ENCODE measurements around the gene BLOC1S3.
A peak's percentile ranks its signal among the peaks of the same experiment; 100 is the strongest.

BLOC1S3 gene

DNA sequence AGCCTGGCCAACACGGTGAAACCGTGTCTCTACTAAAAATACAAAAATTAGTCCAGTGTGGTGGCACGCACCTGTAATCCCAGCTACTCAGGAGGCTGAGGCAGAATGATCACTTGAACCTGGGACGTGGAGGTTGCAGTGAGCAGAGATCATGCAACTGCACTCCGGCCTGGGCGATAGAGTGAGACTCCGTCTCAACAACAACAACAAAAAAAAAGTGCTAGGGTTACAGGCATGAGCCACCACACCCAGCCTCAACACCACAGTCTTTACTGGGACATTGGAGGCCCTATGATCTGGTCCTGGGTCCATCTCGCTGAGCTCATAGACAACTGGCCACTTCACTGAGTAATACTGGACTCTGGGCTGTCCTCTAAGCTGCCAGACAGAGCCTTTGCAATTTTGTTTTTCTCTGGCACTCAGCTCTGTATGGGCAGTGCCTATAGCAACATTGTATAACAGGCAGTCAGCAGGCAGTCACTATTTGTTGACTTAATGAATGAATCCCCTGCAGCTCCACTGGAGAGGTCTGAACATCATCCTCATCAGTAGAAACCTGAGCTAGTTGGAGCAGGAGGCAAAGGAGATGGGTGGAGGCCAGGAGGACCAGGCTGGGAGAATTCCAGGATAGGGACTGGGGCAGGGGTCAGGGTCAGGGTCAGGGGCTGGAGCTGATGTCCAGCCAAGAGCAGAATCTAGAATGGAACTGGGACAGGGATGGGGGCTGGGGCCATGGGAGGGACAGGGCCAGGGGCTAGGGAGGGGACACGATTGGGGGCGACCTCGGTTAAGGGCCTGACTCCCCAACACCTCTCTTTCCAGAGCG lies 8.1 kb downstream of the BLOC1S3 start:
- Histone ChIP-seq H3K36me3 (ENCODE audit: control insufficient read depth, low read length) (peaks cover under 1% of the 10 kb centered on the region), H3K4me1 (ENCODE audit: control insufficient read depth, low read length) (peaks cover 3% of the 10 kb centered on the region; the same call in 1 of the 2 replicates), H3K27ac (ENCODE audit: low read depth, low read length) (no peak overlapping the region), H3K4me3 (ENCODE audit: low read length) (no peak overlapping the region), H4K20me1 (ENCODE audit: control insufficient read depth, insufficient read depth, low read depth, low read length) (no peaks in the 10 kb centered on the region), H3F3A (ENCODE audit: control insufficient read depth, insufficient read depth) (no peaks in the 10 kb centered on the region), H3K4me2 (ENCODE audit: low read length) (no peak overlapping the region), H3K27me3 (ENCODE audit: control insufficient read depth, low read length) (no peaks in the 10 kb centered on the region), H3K79me2 (ENCODE audit: control insufficient read depth, low read length) (peaks cover under 1% of the 10 kb centered on the region), H3K9me3 (ENCODE audit: control insufficient read depth, insufficient read depth, low read length) (no peaks in the 10 kb centered on the region), H3K9me2 (replicated peaks; ENCODE audit: control insufficient read depth, low read length) (no peaks in the 10 kb centered on the region)
- TF ChIP-seq EZH2phosphoT487 (IDR thresholded peaks at IDR 0.05; ENCODE audit: borderline replicate concordance, low read length): no peak
- TF ChIP-seq, protein P1, sequence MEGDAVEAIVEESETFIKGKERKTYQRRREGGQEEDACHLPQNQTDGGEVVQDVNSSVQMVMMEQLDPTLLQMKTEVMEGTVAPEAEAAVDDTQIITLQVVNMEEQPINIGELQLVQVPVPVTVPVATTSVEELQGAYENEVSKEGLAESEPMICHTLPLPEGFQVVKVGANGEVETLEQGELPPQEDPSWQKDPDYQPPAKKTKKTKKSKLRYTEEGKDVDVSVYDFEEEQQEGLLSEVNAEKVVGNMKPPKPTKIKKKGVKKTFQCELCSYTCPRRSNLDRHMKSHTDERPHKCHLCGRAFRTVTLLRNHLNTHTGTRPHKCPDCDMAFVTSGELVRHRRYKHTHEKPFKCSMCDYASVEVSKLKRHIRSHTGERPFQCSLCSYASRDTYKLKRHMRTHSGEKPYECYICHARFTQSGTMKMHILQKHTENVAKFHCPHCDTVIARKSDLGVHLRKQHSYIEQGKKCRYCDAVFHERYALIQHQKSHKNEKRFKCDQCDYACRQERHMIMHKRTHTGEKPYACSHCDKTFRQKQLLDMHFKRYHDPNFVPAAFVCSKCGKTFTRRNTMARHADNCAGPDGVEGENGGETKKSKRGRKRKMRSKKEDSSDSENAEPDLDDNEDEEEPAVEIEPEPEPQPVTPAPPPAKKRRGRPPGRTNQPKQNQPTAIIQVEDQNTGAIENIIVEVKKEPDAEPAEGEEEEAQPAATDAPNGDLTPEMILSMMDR (IDR thresholded peaks at IDR 0.05; ENCODE audit: low read depth, low read length, poor library complexity, severe bottlenecking): no peak

DNA sequence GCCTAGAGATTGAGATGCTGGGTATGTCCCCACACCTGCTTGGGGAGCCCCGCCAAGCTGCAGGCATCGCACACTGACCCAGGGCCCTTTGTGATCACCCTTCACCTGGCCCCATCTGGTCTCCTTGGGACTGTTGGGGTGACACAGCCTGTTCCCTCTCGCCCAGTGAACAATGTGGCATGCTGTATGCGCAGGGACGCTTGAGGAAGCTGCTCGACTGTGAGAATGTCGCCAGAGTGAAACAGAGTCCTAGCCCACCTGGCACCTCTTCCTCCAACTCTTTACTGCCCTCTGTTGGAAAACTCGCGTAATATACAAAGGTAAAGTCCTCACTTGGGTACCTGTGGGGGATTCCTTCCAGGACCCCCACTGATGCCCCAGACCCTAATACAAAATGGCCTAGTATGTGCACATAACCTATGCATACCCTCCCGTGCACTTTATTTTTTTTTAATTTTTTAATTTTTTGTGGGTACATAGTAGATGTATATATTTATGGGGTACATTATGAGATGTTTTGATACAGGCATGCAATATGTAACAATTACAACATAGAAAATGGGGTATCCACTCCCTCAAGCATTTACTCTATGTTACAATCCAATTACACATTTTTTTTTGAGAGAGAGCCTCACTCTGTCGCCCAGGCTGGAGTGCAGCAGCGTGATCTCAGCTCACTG lies 9.0 kb downstream of the BLOC1S3 start:
- Histone ChIP-seq H3K4me1 (ENCODE audit: control insufficient read depth, low read length) (peaks cover 3% of the 10 kb centered on the region; the same call in 1 of the 2 replicates), H3K4me3 (ENCODE audit: low read length) (no peak overlapping the region), H3K27me3 (ENCODE audit: control insufficient read depth, low read length) (no peaks in the 10 kb centered on the region), H3K36me3 (ENCODE audit: control insufficient read depth, low read length) (no peaks in the 10 kb centered on the region), H3K9me3 (ENCODE audit: control insufficient read depth, insufficient read depth, low read length) (no peaks in the 10 kb centered on the region), H3F3A (ENCODE audit: control insufficient read depth, insufficient read depth) (no peaks in the 10 kb centered on the region), H3K4me2 (ENCODE audit: low read length) (no peak overlapping the region), H3K9me2 (replicated peaks; ENCODE audit: control insufficient read depth, low read length) (no peaks in the 10 kb centered on the region), H4K20me1 (ENCODE audit: control insufficient read depth, insufficient read depth, low read depth, low read length) (no peaks in the 10 kb centered on the region), H3K27ac (ENCODE audit: low read depth, low read length) (no peak overlapping the region), H3K79me2 (ENCODE audit: control insufficient read depth, low read length) (no peaks in the 10 kb centered on the region)
- TF ChIP-seq, protein P1 (IDR thresholded peaks at IDR 0.05; ENCODE audit: low read depth, low read length, poor library complexity, severe bottlenecking): peak; percentile 61
- TF ChIP-seq EZH2phosphoT487 (IDR thresholded peaks at IDR 0.05; ENCODE audit: borderline replicate concordance, low read length): no peak

DNA sequence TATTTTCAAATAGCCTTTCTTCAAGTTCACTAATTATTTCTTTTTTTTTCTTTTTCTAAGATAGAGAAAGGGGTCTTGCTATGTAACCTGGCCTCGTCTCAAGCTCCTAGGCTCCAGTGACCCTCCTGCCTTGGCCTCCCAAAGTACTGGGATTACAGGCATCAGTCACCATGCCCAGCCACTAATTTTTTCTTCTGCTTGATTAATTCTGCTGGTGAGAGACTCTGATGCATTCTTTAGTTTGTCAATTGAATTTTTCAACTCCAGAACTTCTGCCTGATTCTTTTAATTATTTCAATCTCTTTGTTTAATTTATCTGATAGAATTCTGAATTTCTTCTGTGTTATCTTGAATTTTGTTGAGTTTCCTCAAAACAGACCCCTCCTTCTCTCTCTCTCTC lies 11.4 kb downstream of the BLOC1S3 start:
- Histone ChIP-seq H3K4me3 (ENCODE audit: low read length) (no peak overlapping the region), H3F3A (ENCODE audit: control insufficient read depth, insufficient read depth) (no peaks in the 10 kb centered on the region), H3K36me3 (ENCODE audit: control insufficient read depth, low read length) (no peaks in the 10 kb centered on the region), H4K20me1 (ENCODE audit: control insufficient read depth, insufficient read depth, low read depth, low read length) (no peaks in the 10 kb centered on the region), H3K4me1 (ENCODE audit: control insufficient read depth, low read length) (peaks cover 3% of the 10 kb centered on the region; the same call in 1 of the 2 replicates), H3K79me2 (ENCODE audit: control insufficient read depth, low read length) (no peaks in the 10 kb centered on the region), H3K27me3 (ENCODE audit: control insufficient read depth, low read length) (no peaks in the 10 kb centered on the region), H3K9me2 (replicated peaks; ENCODE audit: control insufficient read depth, low read length) (no peaks in the 10 kb centered on the region), H3K27ac (ENCODE audit: low read depth, low read length) (no peak overlapping the region), H3K9me3 (ENCODE audit: control insufficient read depth, insufficient read depth, low read length) (no peaks in the 10 kb centered on the region), H3K4me2 (ENCODE audit: low read length) (no peak overlapping the region)
- TF ChIP-seq EZH2phosphoT487 (IDR thresholded peaks at IDR 0.05; ENCODE audit: borderline replicate concordance, low read length): no peak
- TF ChIP-seq, protein P1 (IDR thresholded peaks at IDR 0.05; ENCODE audit: low read depth, low read length, poor library complexity, severe bottlenecking): no peak

Measured in DOHH2 (cell line).